H9 (cell line): ENCODE results near the gene GFI1B. TPM values are rescaled to one million over a fixed set of nuclear protein-coding genes. Genes with fewer than 3 reads are reported as not detected.
A peak's percentile ranks its signal among the peaks of the same experiment; 100 is the strongest.

Experiments
- DNase-seq: peaks from one replicate; pipeline ENCODE4 v3.0.0-alpha.2; 2017
- H2AFZ ChIP-seq: one replicate; pipeline ENCODE4 v1.6.1; 2013; ENCODE audit warnings: mild to moderate bottlenecking, low read length, control low read depth, moderate library complexity
- H2AK5ac ChIP-seq: 2 replicates; pipeline ENCODE4 v1.6.1; 2013; ENCODE audit warnings: low read length, control low read depth, mixed read lengths; ENCODE audit not compliant: insufficient read length
- H2BK120ac ChIP-seq: one replicate; pipeline ENCODE4 v1.6.1; 2013; ENCODE audit warnings: low read depth, mild to moderate bottlenecking, low read length, control low read depth, inconsistent platforms; ENCODE audit not compliant: poor library complexity, severe bottlenecking
- H2BK12ac ChIP-seq: 2 replicates; pipeline ENCODE4 v1.6.1; 2013; ENCODE audit warnings: low read length, control low read depth, mixed read lengths, low read depth; ENCODE audit not compliant: insufficient read length
- H2BK15ac ChIP-seq: 2 replicates; pipeline ENCODE4 v1.6.1; 2013; ENCODE audit warnings: low read depth, low read length, control low read depth
- H2BK20ac ChIP-seq: one replicate; pipeline ENCODE4 v1.6.1; 2013; ENCODE audit warnings: low read depth, mild to moderate bottlenecking, low read length, control low read depth, inconsistent platforms; ENCODE audit not compliant: poor library complexity, severe bottlenecking
- H2BK5ac ChIP-seq: 2 replicates; pipeline ENCODE4 v1.6.1; 2013; ENCODE audit warnings: low read length, control low read depth, mixed read lengths; ENCODE audit not compliant: insufficient read length
- H3K14ac ChIP-seq: 2 replicates; pipeline ENCODE4 v1.6.1; 2013; ENCODE audit warnings: low read length, control low read depth; ENCODE audit not compliant: insufficient read depth
- H3K18ac ChIP-seq: 2 replicates; pipeline ENCODE4 v1.6.1; 2013; ENCODE audit warnings: low read depth, mild to moderate bottlenecking, mixed read lengths, low read length, control low read depth; ENCODE audit not compliant: insufficient read length
- H3K23ac ChIP-seq: 2 replicates; pipeline ENCODE4 v1.6.1; 2013; ENCODE audit warnings: low read length, control low read depth, mixed read lengths, low read depth; ENCODE audit not compliant: insufficient read length
- H3K23me2 ChIP-seq: 2 replicates; pipeline ENCODE4 v1.6.1; 2013; ENCODE audit warnings: low read depth, mild to moderate bottlenecking, mixed read lengths, low read length, control low read depth; ENCODE audit not compliant: insufficient read length, poor library complexity, severe bottlenecking
- H3K27ac ChIP-seq: 2 replicates; pipeline ENCODE4 v1.5.1; 2013; ENCODE audit warnings: low read length, control low read depth, mixed read lengths, low read depth; ENCODE audit not compliant: insufficient read length
- H3K27me3 ChIP-seq: 2 replicates; pipeline ENCODE4 v1.6.1; 2013; ENCODE audit warnings: low read length, control low read depth, inconsistent platforms; ENCODE audit not compliant: insufficient read depth
- H3K4ac ChIP-seq: 2 replicates; pipeline ENCODE4 v1.6.1; 2013; ENCODE audit warnings: low read depth, mild to moderate bottlenecking, control low read depth, inconsistent platforms, low read length, moderate library complexity
- H3K4me1 ChIP-seq: 2 replicates; pipeline ENCODE4 v1.6.1; 2013; ENCODE audit warnings: low read length, control low read depth, inconsistent platforms; ENCODE audit not compliant: insufficient read depth
- H3K4me2 ChIP-seq: 2 replicates; pipeline ENCODE4 v1.6.1; 2013; ENCODE audit warnings: low read length, control low read depth, mixed read lengths; ENCODE audit not compliant: insufficient read length, insufficient read depth
- H3K56ac ChIP-seq: 2 replicates; pipeline ENCODE4 v1.6.1; 2013; ENCODE audit warnings: low read depth, mild to moderate bottlenecking, mixed read lengths, low read length, control low read depth; ENCODE audit not compliant: insufficient read length
- H3K79me1 ChIP-seq: 2 replicates; pipeline ENCODE4 v1.6.1; 2013; ENCODE audit warnings: low read depth, mild to moderate bottlenecking, moderate library complexity, low read length, control low read depth, inconsistent platforms; ENCODE audit not compliant: insufficient read depth, poor library complexity, severe bottlenecking
- H3K79me2 ChIP-seq: 2 replicates; pipeline ENCODE4 v1.6.1; 2013; ENCODE audit warnings: low read length, control low read depth, inconsistent platforms; ENCODE audit not compliant: insufficient read depth
- H3K9ac ChIP-seq: 2 replicates; pipeline ENCODE4 v1.6.1; 2013; ENCODE audit warnings: low read length, control low read depth, mixed read lengths; ENCODE audit not compliant: insufficient read length; ENCODE audit errors: extremely low read depth
- H3K9me3 ChIP-seq: one replicate; pipeline ENCODE4 v1.6.1; 2013; ENCODE audit warnings: low read depth, low read length, inconsistent platforms; ENCODE audit not compliant: control insufficient read depth
- H3T11ph ChIP-seq: one replicate; pipeline ENCODE4 v1.6.1; 2013; ENCODE audit warnings: mild to moderate bottlenecking, low read length, control low read depth, inconsistent platforms
- H4K20me1 ChIP-seq: one replicate; pipeline ENCODE4 v1.6.1; 2013; ENCODE audit not compliant: control insufficient read depth, insufficient read length, insufficient read depth
- H4K5ac ChIP-seq: 2 replicates; pipeline ENCODE4 v1.6.1; 2013; ENCODE audit warnings: low read depth, mild to moderate bottlenecking, mixed read lengths, low read length, control low read depth; ENCODE audit not compliant: insufficient read length
- H4K8ac ChIP-seq: replicated peaks from 2 replicates; pipeline ENCODE4 v1.6.1; 2013; ENCODE audit warnings: low read length, control low read depth, mixed read lengths, low read depth; ENCODE audit not compliant: insufficient read length
- H4K91ac ChIP-seq: 2 replicates; pipeline ENCODE4 v1.6.1; 2013; ENCODE audit warnings: low read depth, mild to moderate bottlenecking, moderate library complexity, mixed read lengths, low read length, control low read depth; ENCODE audit not compliant: insufficient read length
- H3K27ac Mint-ChIP-seq, 3 experiments: 2 replicates in 2 of 3; 3 replicates in 1 of 3; pipeline ENCODE4 v1.8.0; 2020 to 2021; ENCODE audit warnings: mixed read lengths in 3 of 3, mild to moderate bottlenecking in 1 of 3, moderate library complexity in 1 of 3
- H3K27me3 Mint-ChIP-seq: 2 replicates; pipeline ENCODE4 v1.8.0; 2021; ENCODE audit warnings: low read depth, mild to moderate bottlenecking, moderate library complexity, mixed read lengths
- H3K36me3 Mint-ChIP-seq, 3 experiments: 2 replicates in 2 of 3; 3 replicates in 1 of 3; pipeline ENCODE4 v1.8.0; 2020 to 2021; ENCODE audit warnings: low read depth in 3 of 3, mixed read lengths in 3 of 3; ENCODE audit not compliant: insufficient read depth in 1 of 3
- H3K4me1 Mint-ChIP-seq, 2 experiments: 2 replicates each; pipeline ENCODE4 v1.8.0; 2020; ENCODE audit warnings: mixed read lengths in 2 of 2
- H3K4me3 Mint-ChIP-seq, 2 experiments: 2 replicates in 1 of 2; 3 replicates in 1 of 2; pipeline ENCODE4 v1.8.0; 2020 to 2021; ENCODE audit warnings: mild to moderate bottlenecking in 2 of 2, mixed read lengths in 2 of 2, moderate library complexity in 1 of 2
- H3K9me3 Mint-ChIP-seq, 2 experiments: 2 replicates in 1 of 2; 3 replicates in 1 of 2; pipeline ENCODE4 v1.8.0; 2020; ENCODE audit warnings: mild to moderate bottlenecking in 2 of 2, mixed read lengths in 2 of 2, moderate library complexity in 1 of 2
- WGBS: extraction: QIAGEN DNeasy Blood & Tissue Kit; methylation state at CpG from one replicate; pipeline ENCODE4 v1.1.7; 2013; ENCODE audit warnings: missing lambda C conversion rate, low lambda C conversion rate, mixed read lengths; ENCODE audit not compliant: insufficient read length; ENCODE audit errors: extremely low coverage; 5-methylcytosine and 5-hydroxymethylcytosine counted together
- total RNA-seq: library from RNA; stranded (reverse); gene quantifications from 2 replicates; pipeline ENCODE4 v1.2.1, GENCODE V29; 2021
- TF ChIP-seq, protein P1 (sequence below): fragments of 200-600 bp; sonication (generic); conservative IDR thresholded peaks from 3 replicates; pipeline ENCODE4 v1.8.0; 2021; ENCODE audit warnings: antibody characterized with exemption, mild to moderate bottlenecking

The GFI1B gene
- total RNA-seq, 1 experiment from 2014 or later = not detected

DNA sequence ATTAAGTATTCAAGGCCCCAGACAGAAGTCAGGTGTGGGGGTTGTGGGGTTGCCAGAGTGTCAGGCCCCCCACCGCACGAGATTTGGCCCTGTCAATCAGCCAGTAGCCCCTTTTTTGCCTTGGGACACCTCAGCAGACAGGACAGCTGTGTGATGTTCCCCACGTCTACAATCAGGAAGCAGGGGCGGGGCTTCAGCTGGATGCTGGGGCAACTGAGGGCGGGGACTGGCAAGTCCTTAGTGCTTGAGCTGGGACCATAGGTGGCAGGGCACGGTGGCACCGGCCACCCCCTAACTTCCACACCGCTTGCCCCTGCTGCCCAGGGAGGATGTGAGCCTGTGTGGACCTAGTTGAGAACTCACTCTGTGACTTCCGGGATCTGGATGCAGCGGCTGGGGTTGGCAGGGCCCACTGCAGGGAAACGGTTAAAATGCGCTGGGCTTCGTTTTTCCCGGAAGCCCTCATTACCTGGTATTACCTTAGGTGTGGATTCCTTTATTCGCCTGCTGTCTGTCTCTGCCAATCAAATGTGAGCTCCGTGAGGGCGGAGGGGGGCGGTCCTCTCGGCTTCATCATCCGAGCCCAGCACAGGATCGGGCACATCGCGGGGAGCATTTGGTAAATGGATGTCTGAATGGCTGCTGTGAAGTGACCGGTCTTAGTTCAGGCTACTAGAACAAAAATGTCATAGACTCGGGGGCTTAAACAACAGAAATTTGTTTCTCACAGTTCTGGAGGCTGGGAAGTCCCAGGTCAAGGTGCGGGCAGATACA lies 44.8 kb downstream of the GFI1B start:
- Histone ChIP-seq H3K79me2 (no peaks in the 10 kb centered on the region), H2BK12ac (no peak overlapping the region), H3K4me1 (no peaks in the 10 kb centered on the region), H3K4ac (no peak overlapping the region), H2BK15ac (no peak overlapping the region), H2BK20ac (no peak overlapping the region), H2BK5ac (no peak overlapping the region), H3K27ac (no peak overlapping the region), H2AFZ (no peak overlapping the region), H4K20me1 (no peaks in the 10 kb centered on the region), H3T11ph (no peak overlapping the region), H3K9ac (no peak overlapping the region), H3K18ac (no peak overlapping the region), H3K9me3 (no peaks in the 10 kb centered on the region), H4K8ac (no peak overlapping the region), H2BK120ac (no peak overlapping the region), H3K23ac (no peak overlapping the region), H3K79me1 (no peaks in the 10 kb centered on the region), H3K14ac (no peak overlapping the region), H3K56ac (no peak overlapping the region), H3K27me3 (no peaks in the 10 kb centered on the region), H3K4me2 (no peak overlapping the region), H3K23me2 (no peaks in the 10 kb centered on the region), H4K91ac (no peak overlapping the region), H2AK5ac (no peak overlapping the region), H4K5ac (no peak overlapping the region)
- no peaks in the 10 kb centered on the region; a peak in 1 of 4 replicates for H3K4me1 Mint-ChIP-seq
- no peak overlapping the region for H3K27ac Mint-ChIP-seq
- H3K36me3 Mint-ChIP-seq = no peaks in the 10 kb centered on the region; a peak in 1 of 7 replicates
- peak overlapping the region in 1 of 2 experiments; percentile 46; a peak in 1 of 5 replicates for H3K4me3 Mint-ChIP-seq
- H3K27me3 Mint-ChIP-seq = peaks cover 35% of the 10 kb centered on the region
- WGBS = no CpG with 5 or more reads among the region's 26 CpGs
- TF ChIP-seq, protein P1, sequence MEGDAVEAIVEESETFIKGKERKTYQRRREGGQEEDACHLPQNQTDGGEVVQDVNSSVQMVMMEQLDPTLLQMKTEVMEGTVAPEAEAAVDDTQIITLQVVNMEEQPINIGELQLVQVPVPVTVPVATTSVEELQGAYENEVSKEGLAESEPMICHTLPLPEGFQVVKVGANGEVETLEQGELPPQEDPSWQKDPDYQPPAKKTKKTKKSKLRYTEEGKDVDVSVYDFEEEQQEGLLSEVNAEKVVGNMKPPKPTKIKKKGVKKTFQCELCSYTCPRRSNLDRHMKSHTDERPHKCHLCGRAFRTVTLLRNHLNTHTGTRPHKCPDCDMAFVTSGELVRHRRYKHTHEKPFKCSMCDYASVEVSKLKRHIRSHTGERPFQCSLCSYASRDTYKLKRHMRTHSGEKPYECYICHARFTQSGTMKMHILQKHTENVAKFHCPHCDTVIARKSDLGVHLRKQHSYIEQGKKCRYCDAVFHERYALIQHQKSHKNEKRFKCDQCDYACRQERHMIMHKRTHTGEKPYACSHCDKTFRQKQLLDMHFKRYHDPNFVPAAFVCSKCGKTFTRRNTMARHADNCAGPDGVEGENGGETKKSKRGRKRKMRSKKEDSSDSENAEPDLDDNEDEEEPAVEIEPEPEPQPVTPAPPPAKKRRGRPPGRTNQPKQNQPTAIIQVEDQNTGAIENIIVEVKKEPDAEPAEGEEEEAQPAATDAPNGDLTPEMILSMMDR = no peak
- peak; percentile 74 for DNase-seq
- peaks cover 0 to 2% of the 10 kb centered on the region in 2 experiments; a peak in 1 of 5 replicates for H3K9me3 Mint-ChIP-seq
